OCI-LY7 (cell line): ENCODE results near the gene RIMS4. TPM values are rescaled to one million over a fixed set of nuclear protein-coding genes. Genes with fewer than 3 reads are reported as not detected.
A peak's percentile ranks its signal among the peaks of the same experiment; 100 is the strongest.

Source experiments
- BruUV-seq: library from RNA; stranded (reverse); fragments of 400-500 nt; replicated peaks from 2 replicates; lab custom pipeline; 2021; lab: Mats Ljungman, UMichigan
- CTCF ChIA-PET: fragments of 300-600 bp; sonication (Branson Sonifier 250); formaldehyde crosslinking; loops from one replicate; lab custom pipeline; 2022; ENCODE audit warnings: antibody characterized with exemption; ENCODE audit not compliant: unreplicated experiment; lab: Charles Lee
- POLR2A ChIA-PET: fragments of 300-600 bp; sonication (Branson Sonifier 250); formaldehyde crosslinking; loops from one replicate; lab custom pipeline; 2022; ENCODE audit warnings: antibody characterized with exemption; lab: Charles Lee
- DNase-seq: peaks from one replicate; pipeline ENCODE4 v3.0.0-alpha.2; 2015; ENCODE audit warnings: low spot score
- H2AFZ ChIP-seq: fragments of 200-600 bp; sonication (generic), shearing (Covaris generic); 2 replicates; pipeline ENCODE4 v1.6.1; 2014; ENCODE audit warnings: mild to moderate bottlenecking, antibody characterized with exemption, low read length, moderate library complexity
- H3K27ac ChIP-seq: fragments of 200-600 bp; sonication (generic); 2 replicates; pipeline ENCODE4 v1.5.1; 2014; ENCODE audit warnings: mixed run types, low read depth, mild to moderate bottlenecking, moderate library complexity, low read length, inconsistent platforms; ENCODE audit not compliant: poor library complexity, severe bottlenecking
- H3K36me3 ChIP-seq: fragments of 200-600 bp; sonication (generic); 2 replicates; pipeline ENCODE4 v1.6.1; 2014; ENCODE audit warnings: mild to moderate bottlenecking, antibody characterized with exemption, low read length, moderate library complexity, mixed read lengths; ENCODE audit not compliant: insufficient read depth
- H3K4me1 ChIP-seq: fragments of 200-600 bp; sonication (generic); 2 replicates; pipeline ENCODE4 v1.5.1; 2014; ENCODE audit warnings: mild to moderate bottlenecking, low read length; ENCODE audit not compliant: insufficient read depth, poor library complexity, severe bottlenecking
- H3K4me2 ChIP-seq: fragments of 200-600 bp; sonication (generic); 2 replicates; pipeline ENCODE4 v1.6.1; 2014; ENCODE audit warnings: mild to moderate bottlenecking, low read length
- H3K4me3 ChIP-seq: fragments of 200-600 bp; sonication (generic); 2 replicates; pipeline ENCODE4 v1.5.1; 2014; ENCODE audit warnings: mild to moderate bottlenecking, low read depth, low read length; ENCODE audit not compliant: poor library complexity, severe bottlenecking
- H3K79me2 ChIP-seq: fragments of 200-600 bp; sonication (generic); 2 replicates; pipeline ENCODE4 v1.6.1; 2016; ENCODE audit warnings: low read depth, mild to moderate bottlenecking, low read length, moderate library complexity, mixed read lengths; ENCODE audit not compliant: insufficient read depth
- H3K9me2 ChIP-seq: fragments of 200-600 bp; sonication (generic); 2 replicates; pipeline ENCODE4 v1.6.1; 2016; ENCODE audit warnings: mild to moderate bottlenecking, low read length, mixed read lengths; ENCODE audit not compliant: insufficient read depth
- H3K9me3 ChIP-seq: fragments of 200-600 bp; sonication (generic); 2 replicates; pipeline ENCODE4 v1.6.1; 2014; ENCODE audit warnings: mild to moderate bottlenecking, mixed run types, low read length, mixed read lengths
- H4K20me1 ChIP-seq: fragments of 200-600 bp; sonication (generic); 2 replicates; pipeline ENCODE4 v1.6.1; 2014; ENCODE audit warnings: mild to moderate bottlenecking, antibody characterized with exemption, low read length, moderate library complexity, mixed read lengths; ENCODE audit not compliant: insufficient read depth
- EZH2phosphoT487 ChIP-seq: fragments of 200-600 bp; sonication (generic); IDR thresholded peaks from 2 replicates; pipeline ENCODE4 v1.6.1; 2018; ENCODE audit warnings: low read depth, borderline replicate concordance, mild to moderate bottlenecking, mixed run types, antibody characterized with exemption, low read length, moderate library complexity, mixed read lengths
- intact Hi-C: fragments of 100-400 bp; cut with micrococcal nuclease; formaldehyde crosslinking; loops from one replicate; pipeline ENCODE4 v1.10.0; 2022; ENCODE audit not compliant: unreplicated experiment
- total RNA-seq, 2 experiments: library from RNA; depleted of rRNA in 1 of 2; stranded (reverse); fragments of >200 nt in 1 of 2; shearing (Covaris generic) in 1 of 2; gene quantifications; 2 replicates each; pipeline ENCODE4 v1.2.3, GENCODE V29; 2014 to 2022
- TF ChIP-seq, protein P1 (sequence below): fragments of 200-600 bp; sonication (generic); conservative IDR thresholded peaks from 2 replicates; pipeline ENCODE4 v1.5.1; 2014; ENCODE audit warnings: mild to moderate bottlenecking, antibody characterized with exemption, low read length, moderate library complexity, mixed read lengths

Gene RIMS4
- total RNA-seq, 2 experiments from 2014 or later = not detected

DNA sequence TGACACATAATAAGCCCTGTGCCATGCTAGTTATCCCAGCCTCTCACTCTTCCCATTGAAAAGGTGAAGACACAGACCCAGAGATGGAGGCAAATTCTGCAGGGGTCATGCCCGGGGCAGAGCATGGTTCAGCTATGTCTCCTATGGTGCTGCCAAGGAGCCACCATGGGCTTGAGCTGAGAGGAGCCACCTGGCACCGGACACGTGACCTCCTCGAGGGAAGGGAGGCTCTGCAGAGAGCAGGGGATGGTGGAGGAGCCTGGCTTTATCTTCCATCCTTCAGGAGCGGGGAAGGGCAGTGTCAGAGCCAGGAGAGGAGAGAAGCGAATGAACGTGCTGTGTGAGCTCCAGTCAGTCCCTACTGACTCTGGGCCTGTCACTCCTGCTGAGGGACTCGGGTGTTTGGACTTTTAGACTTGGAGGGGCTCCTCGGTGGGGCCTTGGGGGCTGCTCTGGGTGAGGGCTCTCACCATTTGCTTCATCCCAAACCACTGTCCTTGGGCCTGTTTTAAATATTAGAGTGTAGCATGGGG, 106.3 kb downstream of the RIMS4 start:
- BruUV-seq = no TSS peak
- H4K20me1 ChIP-seq = no peaks in the 10 kb centered on the region
- H3K4me3 ChIP-seq = no peak overlapping the region
- intact Hi-C loops = no loop called here
- H3K79me2 ChIP-seq = no peaks in the 10 kb centered on the region
- no peak overlapping the region for H3K27ac ChIP-seq
- no peaks in the 10 kb centered on the region for H3K9me2 ChIP-seq
- DNase-seq = no peak
- no peak for TF ChIP-seq EZH2phosphoT487
- TF ChIP-seq, protein P1, sequence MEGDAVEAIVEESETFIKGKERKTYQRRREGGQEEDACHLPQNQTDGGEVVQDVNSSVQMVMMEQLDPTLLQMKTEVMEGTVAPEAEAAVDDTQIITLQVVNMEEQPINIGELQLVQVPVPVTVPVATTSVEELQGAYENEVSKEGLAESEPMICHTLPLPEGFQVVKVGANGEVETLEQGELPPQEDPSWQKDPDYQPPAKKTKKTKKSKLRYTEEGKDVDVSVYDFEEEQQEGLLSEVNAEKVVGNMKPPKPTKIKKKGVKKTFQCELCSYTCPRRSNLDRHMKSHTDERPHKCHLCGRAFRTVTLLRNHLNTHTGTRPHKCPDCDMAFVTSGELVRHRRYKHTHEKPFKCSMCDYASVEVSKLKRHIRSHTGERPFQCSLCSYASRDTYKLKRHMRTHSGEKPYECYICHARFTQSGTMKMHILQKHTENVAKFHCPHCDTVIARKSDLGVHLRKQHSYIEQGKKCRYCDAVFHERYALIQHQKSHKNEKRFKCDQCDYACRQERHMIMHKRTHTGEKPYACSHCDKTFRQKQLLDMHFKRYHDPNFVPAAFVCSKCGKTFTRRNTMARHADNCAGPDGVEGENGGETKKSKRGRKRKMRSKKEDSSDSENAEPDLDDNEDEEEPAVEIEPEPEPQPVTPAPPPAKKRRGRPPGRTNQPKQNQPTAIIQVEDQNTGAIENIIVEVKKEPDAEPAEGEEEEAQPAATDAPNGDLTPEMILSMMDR = no peak
- H3K9me3 ChIP-seq = no peaks in the 10 kb centered on the region
- ChIA-PET CTCF (no interaction called here), POLR2A (no interaction called here)
- H2AFZ ChIP-seq = no peak overlapping the region
- H3K4me1 ChIP-seq = no peaks in the 10 kb centered on the region
- H3K4me2 ChIP-seq = no peak overlapping the region
- H3K36me3 ChIP-seq = no peaks in the 10 kb centered on the region

DNA sequence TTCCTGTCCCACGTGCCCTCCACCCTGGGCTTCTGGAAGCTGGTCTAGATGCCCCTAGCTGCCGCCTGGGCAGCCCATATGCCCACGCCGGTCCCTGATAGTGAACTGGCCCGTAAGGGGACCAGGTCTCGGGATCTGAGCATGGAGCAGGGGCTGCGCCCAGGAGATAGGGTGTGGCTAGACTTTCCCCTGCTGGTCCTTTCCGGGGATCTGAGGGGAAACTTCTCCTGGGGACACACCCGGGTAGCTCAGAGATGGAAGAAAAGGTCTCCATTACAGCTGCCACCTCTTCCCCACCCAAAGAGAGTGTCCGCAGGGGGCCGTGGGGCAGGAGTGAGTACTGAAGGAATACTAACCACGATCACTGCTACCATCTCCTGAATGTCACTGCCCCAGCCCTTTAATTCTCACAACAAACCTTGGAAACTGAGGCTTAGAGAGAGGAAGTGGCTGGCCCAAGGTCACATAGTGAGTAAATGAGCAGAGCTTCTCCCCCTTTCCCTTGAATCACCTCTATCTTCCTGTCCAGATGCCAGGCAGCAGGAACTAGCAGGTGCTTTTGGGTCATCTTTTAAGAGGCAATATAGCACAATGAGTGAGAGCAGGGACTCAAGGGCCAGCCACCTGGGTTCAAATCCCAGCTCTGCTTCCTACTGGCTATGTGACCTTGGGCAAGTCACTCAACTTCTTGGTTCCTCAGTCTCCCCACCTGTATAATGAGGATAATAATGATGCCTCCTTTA, 107.0 kb downstream of the RIMS4 start:
- no peaks in the 10 kb centered on the region for H3K79me2 ChIP-seq
- H3K36me3 ChIP-seq = no peaks in the 10 kb centered on the region
- H2AFZ ChIP-seq = no peak overlapping the region
- H3K4me3 ChIP-seq = no peak overlapping the region
- POLR2A ChIA-PET = interaction anchor here (0.5 kb wide), 1 partner anchor 182 kb away, joined by 3 read pairs; the partner anchor contains the start of gene YWHAB
- H3K9me3 ChIP-seq = no peaks in the 10 kb centered on the region
- H4K20me1 ChIP-seq = no peaks in the 10 kb centered on the region
- no peak overlapping the region for H3K27ac ChIP-seq
- H3K4me1 ChIP-seq = peaks cover 7% of the 10 kb centered on the region
- CTCF ChIA-PET = no interaction called here
- no peak for DNase-seq
- intact Hi-C loops = no loop called here
- H3K4me2 ChIP-seq = no peak overlapping the region
- no TSS peak for BruUV-seq
- TF ChIP-seq, protein P1 = no peak
- TF ChIP-seq EZH2phosphoT487 = no peak
- H3K9me2 ChIP-seq = no peaks in the 10 kb centered on the region

DNA sequence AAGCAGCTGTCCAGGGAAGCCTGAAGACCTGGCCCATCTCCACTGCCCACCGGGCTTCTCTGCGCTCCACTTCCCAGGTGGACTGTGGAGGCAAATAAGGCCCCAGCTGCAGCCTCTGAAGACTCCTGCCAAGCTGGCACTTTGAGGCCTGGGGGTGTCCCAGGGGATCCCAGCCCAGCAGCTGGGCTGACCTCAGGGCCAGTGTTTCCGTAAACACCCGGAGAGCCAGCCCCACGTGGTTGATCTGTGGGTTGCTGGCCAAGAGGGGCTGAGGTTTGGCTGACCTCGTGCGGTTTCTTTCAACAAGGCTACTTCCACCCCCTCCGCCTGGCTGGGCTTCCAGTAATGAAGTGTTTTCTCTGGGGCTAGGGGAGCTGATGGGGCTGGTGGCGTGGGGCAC, 107.6 kb downstream of the RIMS4 start:
- Histone ChIP-seq H3K9me2 (no peaks in the 10 kb centered on the region), H3K79me2 (no peaks in the 10 kb centered on the region), H2AFZ (no peak overlapping the region), H4K20me1 (no peaks in the 10 kb centered on the region), H3K4me3 (no peak overlapping the region), H3K9me3 (no peaks in the 10 kb centered on the region), H3K4me2 (no peak overlapping the region), H3K4me1 (peaks cover 7% of the 10 kb centered on the region), H3K27ac (no peak overlapping the region), H3K36me3 (no peaks in the 10 kb centered on the region)
- DNase-seq = peak; percentile 48
- CTCF ChIA-PET = no interaction called here
- no peak for TF ChIP-seq EZH2phosphoT487
- TF ChIP-seq, protein P1 = no peak
- BruUV-seq = no TSS peak
- intact Hi-C loops = no loop called here
- POLR2A ChIA-PET = interaction anchor here (0.5 kb wide), 1 partner anchor 183 kb away, joined by 3 read pairs; the partner anchor contains the start of gene YWHAB
